CD14-positive monocyte (primary cell): ENCODE data around the gene CYTH3. TPM values are rescaled to one million over a fixed set of nuclear protein-coding genes. Genes with fewer than 3 reads are reported as not detected.
"Not testable (repeated sequence)": the region's sequence is repeated elsewhere in the genome, so short reads cannot be mapped to it uniquely, and the experiment has no call there.

Experiments
- DNase-seq, 3 donors: peaks; one replicate each; pipeline ENCODE4 v3.0.0-alpha.2; 2011 to 2022
- H2AFZ ChIP-seq: 2 replicates; pipeline ENCODE4 v1.6.0; 2012; ENCODE audit warnings: mild to moderate bottlenecking, low read depth, low read length, inconsistent platforms; ENCODE audit not compliant: insufficient read depth, poor library complexity, severe bottlenecking
- H3K27ac ChIP-seq, 2 donors: 1 replicate in 1 of 2; 2 replicates in 1 of 2; pipeline ENCODE4 v1.5.1; 2012 to 2013; ENCODE audit warnings: low read length in 2 of 2, control low read depth in 1 of 2, inconsistent platforms in 1 of 2, low read depth in 1 of 2, mild to moderate bottlenecking in 1 of 2
- H3K27me3 ChIP-seq, 2 donors: one replicate each; pipeline versions ENCODE4 v1.6.0 to v1.6.1; 2011 to 2013; ENCODE audit warnings: low read length in 2 of 2; ENCODE audit not compliant: control insufficient read depth in 2 of 2, insufficient read depth in 2 of 2
- H3K36me3 ChIP-seq, 2 donors: replicated peaks in 1 of 2; 1 replicate in 1 of 2; 2 replicates in 1 of 2; pipeline versions ENCODE4 v1.5.1 to v1.6.1; 2012 to 2013; ENCODE audit warnings: low read length in 2 of 2, control low read depth in 1 of 2, inconsistent platforms in 1 of 2, mild to moderate bottlenecking in 1 of 2; ENCODE audit not compliant: insufficient read depth in 2 of 2, control insufficient read depth in 1 of 2
- H3K4me1 ChIP-seq, 2 donors: 1 replicate in 1 of 2; 2 replicates in 1 of 2; pipeline versions ENCODE4 v1.5.1 to v1.6.1; 2012 to 2013; ENCODE audit warnings: low read length in 2 of 2, control low read depth in 1 of 2, inconsistent platforms in 1 of 2, mild to moderate bottlenecking in 1 of 2, moderate library complexity in 1 of 2; ENCODE audit not compliant: insufficient read depth in 2 of 2, control insufficient read depth in 1 of 2
- H3K4me2 ChIP-seq: replicated peaks from 2 replicates; pipeline ENCODE3; 2012; ENCODE audit warnings: low read length, moderate library complexity, mild to moderate bottlenecking; ENCODE audit not compliant: poor library complexity, severe bottlenecking; ENCODE audit errors: extremely low read depth
- H3K4me3 ChIP-seq, 3 experiments: fragments of 200-600 bp in 1 of 3; sonication (generic) in 1 of 3; replicated peaks in 1 of 3; 1 replicate in 2 of 3; 2 replicates in 1 of 3; pipeline ENCODE4 v1.5.1; 2011 to 2013; ENCODE audit warnings: low read length in 3 of 3, mild to moderate bottlenecking in 3 of 3, control low read depth in 2 of 3, low read depth in 2 of 3, inconsistent platforms in 1 of 3, moderate library complexity in 1 of 3
- H3K79me2 ChIP-seq: 2 replicates; pipeline ENCODE4 v1.6.0; 2012; ENCODE audit warnings: mild to moderate bottlenecking, control low read depth, inconsistent platforms, low read length, moderate library complexity; ENCODE audit not compliant: insufficient read depth
- H3K9ac ChIP-seq: 2 replicates; pipeline ENCODE4 v1.6.0; 2017; ENCODE audit warnings: low read length, mild to moderate bottlenecking; ENCODE audit not compliant: insufficient read depth, poor library complexity, severe bottlenecking
- H3K9me3 ChIP-seq, 2 donors: replicated peaks in 1 of 2; 1 replicate in 1 of 2; 2 replicates in 1 of 2; pipeline versions ENCODE4 v1.5.1 to v1.6.1; 2012 to 2013; ENCODE audit warnings: low read length in 2 of 2, control low read depth in 1 of 2; ENCODE audit not compliant: control insufficient read depth in 1 of 2, insufficient read depth in 1 of 2
- H4K20me1 ChIP-seq: 2 replicates; pipeline ENCODE4 v1.6.0; 2012; ENCODE audit warnings: mild to moderate bottlenecking, low read length, control low read depth, moderate library complexity; ENCODE audit not compliant: insufficient read depth
- H3K27ac Mint-ChIP-seq, 7 donors: one replicate each; pipeline ENCODE4 v1.8.0; 2020; ENCODE audit warnings: mild to moderate bottlenecking in 7 of 7, mixed read lengths in 7 of 7, moderate library complexity in 6 of 7, inconsistent platforms in 2 of 7
- H3K27me3 Mint-ChIP-seq, 3 donors: one replicate each; pipeline ENCODE4 v1.8.0; 2021 to 2022; ENCODE audit warnings: low read depth in 3 of 3, mild to moderate bottlenecking in 3 of 3, mixed read lengths in 3 of 3, moderate library complexity in 3 of 3, inconsistent platforms in 1 of 3
- H3K36me3 Mint-ChIP-seq, 2 donors: one replicate each; pipeline ENCODE4 v1.8.0; 2020; ENCODE audit warnings: mixed read lengths in 2 of 2, inconsistent platforms in 1 of 2, mild to moderate bottlenecking in 1 of 2
- H3K4me1 Mint-ChIP-seq: one replicate; pipeline ENCODE4 v1.8.0; 2020; ENCODE audit warnings: mild to moderate bottlenecking, mixed read lengths
- H3K4me3 Mint-ChIP-seq, 2 donors: one replicate each; pipeline ENCODE4 v1.8.0; 2020; ENCODE audit warnings: mild to moderate bottlenecking in 2 of 2, mixed read lengths in 2 of 2, moderate library complexity in 1 of 2
- H3K9me3 Mint-ChIP-seq, 7 donors: one replicate each; pipeline ENCODE4 v1.8.0; 2020 to 2022; ENCODE audit warnings: mixed read lengths in 7 of 7, mild to moderate bottlenecking in 6 of 7, moderate library complexity in 6 of 7, inconsistent platforms in 2 of 7
- WGBS: methylation state at CpG from one replicate; pipeline ENCODE4 v1.1.5; 2013; ENCODE audit warnings: missing lambda C conversion rate; ENCODE audit not compliant: insufficient coverage; 5-methylcytosine and 5-hydroxymethylcytosine counted together
- intact Hi-C, 2 donors: fragments of 100-400 bp; cut with micrococcal nuclease; formaldehyde crosslinking; loops; one replicate each; pipeline versions ENCODE4 v1.15.0 to v1.15.1; 2023
- polyA plus RNA-seq, 3 donors: library from polyadenylated mRNA; depleted of rRNA in 1 of 3; unstranded in 2 of 3; stranded (reverse) in 1 of 3; fragments of 300-500 nt in 2 of 3; fragments of >200 nt in 1 of 3; fragmentation: Illumina TruSeq in 2 of 3; gene quantifications; 1 replicate in 2 of 3; 2 replicates in 1 of 3; pipeline ENCODE4 v1.2.3, GENCODE V29; 2012 to 2021
- TF ChIP-seq, protein P1 (sequence below): fragments of 200-600 bp; IDR thresholded peaks from one replicate; pipeline ENCODE4 v1.8.0; 2022; ENCODE audit warnings: antibody characterized with exemption, mild to moderate bottlenecking

Gene CYTH3
- polyA plus RNA-seq, 3 donors, result 1.3 to 8.5 (median 1.4) TPM

DNA sequence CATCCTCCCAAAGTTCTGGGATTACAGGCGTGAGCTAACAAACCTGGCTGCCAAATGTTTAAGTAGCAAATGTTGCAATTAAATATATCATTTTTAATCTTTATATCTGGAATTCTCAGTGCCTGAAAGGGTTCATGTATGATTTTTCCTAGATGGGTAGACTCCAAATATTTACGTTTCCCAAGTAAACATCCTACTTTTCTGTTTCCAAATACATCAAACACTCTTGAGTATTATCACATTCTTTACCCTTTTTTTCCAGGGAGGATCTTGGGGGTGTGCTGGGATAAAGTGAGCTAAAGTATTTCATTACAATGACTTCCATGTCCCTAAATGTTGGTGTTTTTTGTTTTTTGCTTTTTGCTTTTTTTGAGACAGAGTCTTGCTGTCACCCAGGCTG, 32.9 kb upstream of the CYTH3 start:
- Histone ChIP-seq H2AFZ (no peak overlapping the region), H3K9me3 (no peaks in the 10 kb centered on the region), H3K27me3 (no peaks in the 10 kb centered on the region), H3K79me2 (no peaks in the 10 kb centered on the region), H3K27ac (no peak overlapping the region), H3K4me1 (no peaks in the 10 kb centered on the region), H3K9ac (no peak overlapping the region), H3K4me3 (no peak overlapping the region), H3K4me2 (no peak overlapping the region), H3K36me3 (no peaks in the 10 kb centered on the region), H4K20me1 (no peaks in the 10 kb centered on the region)
- Mint-ChIP-seq H3K9me3 (peaks cover 0 to 1% (median 0%) of the 10 kb centered on the region in 7 donors), H3K36me3 (no peaks in the 10 kb centered on the region), H3K27ac (no peak overlapping the region), H3K4me1 (no peaks in the 10 kb centered on the region), H3K4me3 (no peak overlapping the region), H3K27me3 (peaks cover 0 to 5% (median 1%) of the 10 kb centered on the region in 3 donors)
- TF ChIP-seq, protein P1, sequence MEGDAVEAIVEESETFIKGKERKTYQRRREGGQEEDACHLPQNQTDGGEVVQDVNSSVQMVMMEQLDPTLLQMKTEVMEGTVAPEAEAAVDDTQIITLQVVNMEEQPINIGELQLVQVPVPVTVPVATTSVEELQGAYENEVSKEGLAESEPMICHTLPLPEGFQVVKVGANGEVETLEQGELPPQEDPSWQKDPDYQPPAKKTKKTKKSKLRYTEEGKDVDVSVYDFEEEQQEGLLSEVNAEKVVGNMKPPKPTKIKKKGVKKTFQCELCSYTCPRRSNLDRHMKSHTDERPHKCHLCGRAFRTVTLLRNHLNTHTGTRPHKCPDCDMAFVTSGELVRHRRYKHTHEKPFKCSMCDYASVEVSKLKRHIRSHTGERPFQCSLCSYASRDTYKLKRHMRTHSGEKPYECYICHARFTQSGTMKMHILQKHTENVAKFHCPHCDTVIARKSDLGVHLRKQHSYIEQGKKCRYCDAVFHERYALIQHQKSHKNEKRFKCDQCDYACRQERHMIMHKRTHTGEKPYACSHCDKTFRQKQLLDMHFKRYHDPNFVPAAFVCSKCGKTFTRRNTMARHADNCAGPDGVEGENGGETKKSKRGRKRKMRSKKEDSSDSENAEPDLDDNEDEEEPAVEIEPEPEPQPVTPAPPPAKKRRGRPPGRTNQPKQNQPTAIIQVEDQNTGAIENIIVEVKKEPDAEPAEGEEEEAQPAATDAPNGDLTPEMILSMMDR, result no peak
- no peak for DNase-seq
- intact Hi-C loops, result no loop called here
- no CpG with 5 or more reads among the region's 2 CpGs for WGBS

DNA sequence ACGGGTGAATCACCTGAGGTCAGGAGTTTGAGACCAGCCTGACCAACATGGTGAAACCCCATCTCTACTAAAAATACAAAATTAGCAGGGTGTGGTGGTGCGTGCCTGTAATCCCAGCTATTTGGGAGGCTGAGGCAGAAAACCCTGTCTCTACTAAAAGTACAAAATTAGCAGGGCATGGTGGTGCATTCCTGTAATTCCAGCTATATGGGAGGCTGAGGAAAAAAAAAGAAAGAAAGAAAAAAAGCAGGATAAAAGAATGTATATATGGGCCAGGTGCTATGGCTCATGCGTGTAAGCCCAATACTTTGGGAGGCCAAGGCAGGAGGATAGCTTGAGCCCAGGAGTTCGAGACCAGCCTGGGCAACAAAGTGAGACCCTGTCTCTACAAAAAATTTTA, 29.0 kb upstream of the CYTH3 start:
- H3K4me3 ChIP-seq, H3K9me3 Mint-ChIP-seq, H3K79me2 ChIP-seq, H3K36me3 ChIP-seq, H3K36me3 Mint-ChIP-seq, H3K4me1 ChIP-seq, DNase-seq, H3K27ac ChIP-seq, H2AFZ ChIP-seq, intact Hi-C loops, H4K20me1 ChIP-seq, H3K9ac ChIP-seq, H3K4me3 Mint-ChIP-seq, H3K27me3 ChIP-seq, H3K9me3 ChIP-seq, H3K4me2 ChIP-seq, H3K27ac Mint-ChIP-seq, H3K4me1 Mint-ChIP-seq, H3K27me3 Mint-ChIP-seq: not testable (repeated sequence)
- WGBS, result 88% methylated on average over 2 of the region's 4 CpGs
